ENCODE measurements around the gene RASSF3. TPM values are rescaled to one million over a fixed set of nuclear protein-coding genes. Genes with fewer than 3 reads are reported as not detected.

RASSF3 gene
- total RNA-seq, 1 experiment from 2014 or later, result 30.5 TPM

GRCh38 chr12:64713376-64713775 is 103.1 kb downstream of the RASSF3 start:
- DNase-seq (ENCODE audit: unreplicated experiment), result no peak
- Mint-ChIP-seq H3K9me3 (ENCODE audit: unreplicated experiment) (no peaks in the 10 kb centered on the region), H3K36me3 (ENCODE audit: insufficient read depth, unreplicated experiment) (peaks cover 27% of the 10 kb centered on the region), H3K27ac (ENCODE audit: low read depth, unreplicated experiment) (no peak overlapping the region), H3K4me3 (ENCODE audit: unreplicated experiment) (no peak overlapping the region), H3K4me1 (ENCODE audit: insufficient read depth, unreplicated experiment) (no peaks in the 10 kb centered on the region), H3K27me3 (ENCODE audit: insufficient read depth, unreplicated experiment) (no peaks in the 10 kb centered on the region)
- no peak for TF ChIP-seq CTCF (IDR thresholded peaks at IDR 0.05; ENCODE audit: unreplicated experiment)
- intact Hi-C loops (cut with micrococcal nuclease), result no loop called here
- ChIA-PET POLR2A (no interaction called here), CTCF (interaction anchor here (2.7 kb wide), 1 partner anchor 164 kb away, joined by 10 read pairs; no protein-coding TSS in a partner anchor)
- no TSS peak for BruUV-seq (replicated peaks)

- Mint-ChIP-seq H3K9me3 (ENCODE audit: unreplicated experiment) (no peaks in the 10 kb centered on the region), H3K4me1 (ENCODE audit: insufficient read depth, unreplicated experiment) (no peaks in the 10 kb centered on the region), H3K36me3 (ENCODE audit: insufficient read depth, unreplicated experiment) (peaks cover 34% of the 10 kb centered on the region), H3K4me3 (ENCODE audit: unreplicated experiment) (no peak overlapping the region), H3K27me3 (ENCODE audit: insufficient read depth, unreplicated experiment) (no peaks in the 10 kb centered on the region), H3K27ac (ENCODE audit: low read depth, unreplicated experiment) (no peak overlapping the region)
- POLR2A ChIA-PET, result no interaction called here
- CTCF ChIA-PET, result interaction anchor here (0.6 to 2.7 kb wide), 3 partner anchors 165 to 321 kb away, joined by 3 to 10 read pairs (median 3); no protein-coding TSS in a partner anchor
- BruUV-seq (replicated peaks), result no TSS peak
- TF ChIP-seq CTCF (IDR thresholded peaks at IDR 0.05; ENCODE audit: unreplicated experiment), result no peak
- intact Hi-C loops (cut with micrococcal nuclease), result no loop called here
- no peak for DNase-seq (ENCODE audit: unreplicated experiment)
Observed at GRCh38 chr12:64714551-64714968, 104.3 kb downstream of the RASSF3 start.

GRCh38 chr12:64716371-64716770 is 106.1 kb downstream of the RASSF3 start:
- TF ChIP-seq CTCF (IDR thresholded peaks at IDR 0.05; ENCODE audit: unreplicated experiment), result no peak
- H3K4me3 Mint-ChIP-seq (ENCODE audit: unreplicated experiment), result no peak overlapping the region
- H3K27ac Mint-ChIP-seq (ENCODE audit: low read depth, unreplicated experiment), result no peak overlapping the region
- DNase-seq (ENCODE audit: unreplicated experiment), result no peak
- peaks cover 49% of the 10 kb centered on the region for H3K36me3 Mint-ChIP-seq (ENCODE audit: insufficient read depth, unreplicated experiment)
- POLR2A ChIA-PET, result no interaction called here
- H3K27me3 Mint-ChIP-seq (ENCODE audit: insufficient read depth, unreplicated experiment), result no peaks in the 10 kb centered on the region
- H3K9me3 Mint-ChIP-seq (ENCODE audit: unreplicated experiment), result no peaks in the 10 kb centered on the region
- CTCF ChIA-PET, result interaction anchor here (0.9 to 2.7 kb wide), 4 partner anchors 17 to 167 kb away, joined by 3 to 10 read pairs (median 4); no protein-coding TSS in a partner anchor
- intact Hi-C loops (cut with micrococcal nuclease), result no loop called here
- no TSS peak for BruUV-seq (replicated peaks)
- no peaks in the 10 kb centered on the region for H3K4me1 Mint-ChIP-seq (ENCODE audit: insufficient read depth, unreplicated experiment)

- intact Hi-C loops (cut with micrococcal nuclease), result no loop called here
- no TSS peak for BruUV-seq (replicated peaks)
- ChIA-PET POLR2A (no interaction called here), CTCF (interaction anchor here (1.2 kb wide), 1 partner anchor 21 kb away, joined by 3 read pairs; no protein-coding TSS in a partner anchor)
- TF ChIP-seq CTCF (IDR thresholded peaks at IDR 0.05; ENCODE audit: unreplicated experiment), result no peak
- Mint-ChIP-seq H3K27ac (ENCODE audit: low read depth, unreplicated experiment) (no peak overlapping the region), H3K9me3 (ENCODE audit: unreplicated experiment) (no peaks in the 10 kb centered on the region), H3K4me3 (ENCODE audit: unreplicated experiment) (no peak overlapping the region), H3K27me3 (ENCODE audit: insufficient read depth, unreplicated experiment) (no peaks in the 10 kb centered on the region), H3K4me1 (ENCODE audit: insufficient read depth, unreplicated experiment) (no peaks in the 10 kb centered on the region), H3K36me3 (ENCODE audit: insufficient read depth, unreplicated experiment) (peaks cover 55% of the 10 kb centered on the region)
- no peak for DNase-seq (ENCODE audit: unreplicated experiment)
Observed at GRCh38 chr12:64716839-64717455, 106.7 kb downstream of the RASSF3 start.

Data from MCF 10A (cell line).